Astrocyte (in vitro differentiated cells and primary cell): ENCODE results near the gene RPS28. TPM values are rescaled to one million over a fixed set of nuclear protein-coding genes. Genes with fewer than 3 reads are reported as not detected.

Source experiments
- DNase-seq: peaks from one replicate; pipeline ENCODE4 v3.0.0-alpha.2; 2010; ENCODE audit warnings: low read depth
- FAIRE-seq: peaks from 2 replicates; lab custom pipeline; 2011; peaks lifted over from hg19 to GRCh38; lab: Jason Lieb, UNC
- H2AFZ ChIP-seq: 2 replicates; pipeline ENCODE4 v1.6.0; 2012; ENCODE audit warnings: low read depth, low read length, inconsistent platforms
- H3K27ac ChIP-seq: 2 replicates; pipeline ENCODE4 v1.5.1; 2011; ENCODE audit warnings: low read depth, low read length, inconsistent platforms
- H3K27me3 ChIP-seq: 2 replicates; pipeline ENCODE4 v1.6.0; 2011; ENCODE audit warnings: low read length, inconsistent platforms; ENCODE audit not compliant: insufficient read depth
- H3K36me3 ChIP-seq: 2 replicates; pipeline ENCODE4 v1.5.1; 2011; ENCODE audit warnings: low read length, inconsistent platforms; ENCODE audit not compliant: insufficient read depth
- H3K4me1 ChIP-seq: 2 replicates; pipeline ENCODE4 v1.5.1; 2011; ENCODE audit warnings: low read length, inconsistent platforms; ENCODE audit not compliant: insufficient read depth
- H3K4me2 ChIP-seq: 2 replicates; pipeline ENCODE4 v1.6.0; 2012; ENCODE audit warnings: low read length, inconsistent platforms
- H3K4me3 ChIP-seq: 2 replicates; pipeline ENCODE4 v1.5.1; 2011; ENCODE audit warnings: low read depth, mild to moderate bottlenecking, low read length, inconsistent platforms; ENCODE audit not compliant: insufficient read depth
- H3K79me2 ChIP-seq: 2 replicates; pipeline ENCODE4 v1.6.0; 2012; ENCODE audit warnings: mild to moderate bottlenecking, low read length, inconsistent platforms; ENCODE audit not compliant: insufficient read depth
- H3K9ac ChIP-seq: 2 replicates; pipeline ENCODE4 v1.6.0; 2012; ENCODE audit warnings: mild to moderate bottlenecking, low read length, inconsistent platforms
- H3K9me3 ChIP-seq: 2 replicates; pipeline ENCODE4 v1.5.1; 2012; ENCODE audit warnings: low read depth, mild to moderate bottlenecking, low read length, inconsistent platforms; ENCODE audit not compliant: insufficient read depth
- H4K20me1 ChIP-seq: 2 replicates; pipeline ENCODE4 v1.6.0; 2012; ENCODE audit warnings: low read length, inconsistent platforms; ENCODE audit not compliant: insufficient read depth
- H3K27ac Mint-ChIP-seq: one replicate; pipeline ENCODE4 v1.8.0; 2021; ENCODE audit warnings: mild to moderate bottlenecking, mixed read lengths; ENCODE audit not compliant: unreplicated experiment
- H3K27me3 Mint-ChIP-seq: one replicate; pipeline ENCODE4 v1.8.0; 2021; ENCODE audit warnings: low read depth, mixed read lengths; ENCODE audit not compliant: unreplicated experiment
- H3K36me3 Mint-ChIP-seq: one replicate; pipeline ENCODE4 v1.8.0; 2021; ENCODE audit warnings: low read depth, mixed read lengths; ENCODE audit not compliant: unreplicated experiment
- H3K4me1 Mint-ChIP-seq: one replicate; pipeline ENCODE4 v1.8.0; 2021; ENCODE audit warnings: low read depth, mixed read lengths; ENCODE audit not compliant: unreplicated experiment
- H3K4me3 Mint-ChIP-seq: one replicate; pipeline ENCODE4 v1.8.0; 2021; ENCODE audit warnings: mild to moderate bottlenecking, moderate library complexity, mixed read lengths; ENCODE audit not compliant: unreplicated experiment
- H3K9me3 Mint-ChIP-seq: one replicate; pipeline ENCODE4 v1.8.0; 2021; ENCODE audit warnings: mild to moderate bottlenecking, mixed read lengths; ENCODE audit not compliant: unreplicated experiment
- CTCF ChIP-seq: IDR thresholded peaks from 2 replicates; pipeline ENCODE4 v1.5.1; 2011; ENCODE audit warnings: low read depth, mild to moderate bottlenecking, inconsistent platforms, low read length, moderate library complexity; ENCODE audit not compliant: insufficient read depth
- EZH2 ChIP-seq: IDR thresholded peaks from 2 replicates; pipeline ENCODE4 v1.6.1; 2012; ENCODE audit warnings: mild to moderate bottlenecking, low read length, inconsistent platforms; ENCODE audit not compliant: insufficient read depth
- total RNA-seq: library from RNA; stranded (reverse); gene quantifications from 2 replicates; pipeline ENCODE4 v1.2.1, GENCODE V29; 2021

The RPS28 gene
- total RNA-seq, 1 donor from 2014 or later = 1,198 TPM

DNA sequence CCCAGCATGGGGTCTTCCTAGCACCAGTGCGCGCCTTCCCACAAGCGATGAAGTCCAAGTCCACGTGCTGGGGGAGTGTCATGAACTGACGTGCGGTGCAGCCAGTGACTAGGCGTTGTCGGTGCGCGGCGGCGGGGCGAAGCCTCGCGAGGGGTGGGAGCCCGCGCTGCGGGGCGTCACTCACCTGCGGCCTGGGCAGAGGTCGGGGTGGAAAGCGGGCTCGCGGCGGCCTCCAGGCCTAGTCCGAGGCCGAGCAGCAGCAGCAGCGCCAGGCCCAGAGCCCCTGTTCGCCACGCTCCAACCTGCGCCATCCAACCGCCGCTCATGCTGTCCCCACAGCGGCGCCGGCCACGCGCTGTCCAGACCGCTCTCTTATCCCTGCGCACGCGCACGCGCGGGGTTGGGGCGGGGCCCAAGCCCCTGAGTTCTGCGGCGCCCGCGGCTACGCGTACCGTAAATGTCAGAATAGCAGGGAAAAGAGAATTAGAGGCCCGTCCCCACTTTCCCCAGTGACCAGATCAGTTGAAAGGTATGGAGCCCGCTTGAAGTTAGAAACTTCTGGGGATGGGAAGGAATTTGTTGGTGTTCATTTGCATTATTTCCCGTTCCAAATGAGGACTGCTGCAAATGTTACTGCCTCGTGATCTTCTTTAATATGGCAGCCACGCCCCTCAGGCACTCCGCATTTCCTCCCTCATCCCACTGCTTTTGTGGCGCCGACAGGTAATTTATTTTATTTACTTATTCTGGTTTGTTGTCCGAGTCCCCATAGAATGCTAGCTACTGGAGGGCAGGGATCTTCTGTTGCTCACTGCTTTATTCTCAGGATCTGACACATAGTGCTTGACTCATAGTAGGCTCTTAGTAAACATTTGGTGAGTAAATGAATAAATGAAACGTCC, 13.1 kb upstream of the RPS28 start, which contains the start of gene CD320:
CD320 (minus strand) TSS at position 394 of the 902 bp plus-strand sequence; CDS start at position 326, 68 bp downstream.
- H3K27ac Mint-ChIP-seq = peak within 1 kb of the TSS; percentile 69
- no peaks in the 10 kb centered on the region for H3K27me3 ChIP-seq
- FAIRE-seq = no peak
- peak within 1 kb of the TSS; percentile 82 for H3K9ac ChIP-seq
- peaks cover 4% of the 10 kb centered on the region for H4K20me1 ChIP-seq
- H3K27ac ChIP-seq = peak within 1 kb of the TSS; percentile 67
- H3K4me1 Mint-ChIP-seq = peaks cover 4% of the 10 kb centered on the region
- H3K79me2 ChIP-seq = peaks cover 14% of the 10 kb centered on the region
- TF ChIP-seq EZH2 = no peak
- TF ChIP-seq CTCF = no peak
- H2AFZ ChIP-seq = peak within 1 kb of the TSS; percentile 90
- peak; percentile 79 for DNase-seq
- peak within 1 kb of the TSS; percentile 87 for H3K4me3 Mint-ChIP-seq
- H3K4me3 ChIP-seq = peak within 1 kb of the TSS; percentile 64
- peaks cover 13% of the 10 kb centered on the region for H3K4me1 ChIP-seq
- no peaks in the 10 kb centered on the region for H3K9me3 ChIP-seq
- H3K9me3 Mint-ChIP-seq = no peaks in the 10 kb centered on the region
- H3K36me3 Mint-ChIP-seq = peaks cover 6% of the 10 kb centered on the region
- peaks cover 4% of the 10 kb centered on the region for H3K27me3 Mint-ChIP-seq
- peak within 1 kb of the TSS; percentile 98 for H3K4me2 ChIP-seq
- H3K36me3 ChIP-seq = peaks cover 7% of the 10 kb centered on the region

- Histone ChIP-seq H3K27ac (peak overlapping the region; percentile 67), H3K27me3 (no peaks in the 10 kb centered on the region), H3K9ac (peak overlapping the region; percentile 82), H3K36me3 (peaks cover 11% of the 10 kb centered on the region), H3K4me1 (peaks cover 13% of the 10 kb centered on the region), H3K4me3 (peak overlapping the region; percentile 64), H4K20me1 (peaks cover 4% of the 10 kb centered on the region), H3K4me2 (peak overlapping the region; percentile 98), H3K9me3 (no peaks in the 10 kb centered on the region), H3K79me2 (peaks cover 14% of the 10 kb centered on the region), H2AFZ (no peak overlapping the region)
- DNase-seq (no peak), FAIRE-seq (no peak)
- TF ChIP-seq EZH2 (no peak), CTCF (no peak)
- Mint-ChIP-seq H3K4me3 (peak overlapping the region; percentile 73), H3K27me3 (peaks cover 4% of the 10 kb centered on the region), H3K9me3 (no peaks in the 10 kb centered on the region), H3K4me1 (peaks cover 4% of the 10 kb centered on the region), H3K36me3 (peaks cover 6% of the 10 kb centered on the region), H3K27ac (no peak overlapping the region)
Measured at GRCh38 chr19:8308891-8309291, 12.4 kb upstream of the RPS28 start.
